ENCODE data around the gene PELI2.

- TF ChIP-seq CTCF (conservative IDR thresholded peaks at IDR 0.05; ENCODE audit: low read depth, low read length) (no peak), BHLHE40 (IDR thresholded peaks at IDR 0.05; ENCODE audit: low read depth, low read length) (no peak), RCOR1 (IDR thresholded peaks at IDR 0.05; ENCODE audit: insufficient replicate concordance, low read length) (no peak), RAD21 (IDR thresholded peaks at IDR 0.05; ENCODE audit: low read length) (no peak), POLR2A (IDR thresholded peaks at IDR 0.05; ENCODE audit: low read depth, low read length) (no peak), FOS (IDR thresholded peaks at IDR 0.05; ENCODE audit: low read depth, low read length) (no peak), MXI1 (IDR thresholded peaks at IDR 0.05; ENCODE audit: borderline replicate concordance, low read depth, low read length) (no peak), MAFK (IDR thresholded peaks at IDR 0.05; ENCODE audit: low read depth, low read length) (no peak), CEBPB (IDR thresholded peaks at IDR 0.05; ENCODE audit: low read depth, low read length) (no peak), CHD1 (IDR thresholded peaks at IDR 0.05; ENCODE audit: low read depth, low read length) (no peak), SMC3 (IDR thresholded peaks at IDR 0.05; ENCODE audit: low read depth, low read length) (no peak), RFX5 (IDR thresholded peaks at IDR 0.05; ENCODE audit: low read depth, low read length) (no peak), MAZ (IDR thresholded peaks at IDR 0.05; ENCODE audit: borderline replicate concordance, low read depth, low read length) (no peak), ELK1 (IDR thresholded peaks at IDR 0.05; ENCODE audit: borderline replicate concordance, low read depth, low read length) (no peak)
Measured at GRCh38 chr14:56194042-56194441, 75.8 kb downstream of the PELI2 start.
